T-helper 9 cell (primary cell): ENCODE results near the gene IL2RA.
"Not testable (repeated sequence)": the region's sequence is repeated elsewhere in the genome, so short reads cannot be mapped to it uniquely, and the experiment has no call there.

Experiments
- DNase-seq: peaks from one replicate; pipeline ENCODE4 v3.0.0-alpha.2; 2020
- total RNA-seq, 2 donors: gene quantifications; one replicate each; lab custom pipeline; 2026; lab: John Stamatoyannopoulos, UW

Gene IL2RA
- 35.0 to 55.5 reads per million in 2 donors for total RNA-seq

DNA sequence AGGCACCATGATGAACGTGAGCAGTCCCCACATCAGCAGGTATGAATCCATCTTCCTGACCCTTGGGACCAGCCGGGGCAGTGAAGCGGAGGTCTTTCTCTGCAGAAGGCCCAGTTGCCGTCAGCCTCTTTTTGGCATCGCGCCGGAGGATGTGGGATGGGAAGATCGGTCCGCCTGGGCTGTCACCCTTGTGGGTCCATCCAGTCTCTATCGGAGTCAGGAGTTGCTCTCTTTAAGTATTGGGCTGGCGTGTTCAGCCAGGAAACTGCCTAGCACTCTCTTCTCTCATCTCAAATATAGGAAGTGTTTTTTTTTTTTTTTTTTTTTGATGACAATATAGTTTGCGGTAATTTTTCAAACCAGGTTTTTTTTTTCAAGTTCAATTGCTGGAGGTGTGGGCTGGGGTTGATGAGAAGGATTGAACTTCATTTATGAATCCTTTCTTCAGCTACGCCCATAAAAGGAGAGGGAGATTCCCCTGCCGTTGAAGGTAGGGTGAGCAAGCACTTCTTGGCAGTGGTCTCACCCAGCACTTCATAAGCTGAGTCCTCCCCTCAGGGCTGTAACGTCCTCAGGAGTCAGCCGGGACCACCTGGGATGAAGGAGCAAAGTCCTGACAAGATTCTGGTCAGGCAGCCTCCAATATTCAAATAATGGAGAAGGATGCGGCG, at the start of gene IL2RA:
Gene IL2RA, minus strand, starts transcription at position 267 of the 671 bp plus-strand sequence. Its CDS starts 216 bp downstream, at position 51.
- peak; percentile 53 for DNase-seq

DNA sequence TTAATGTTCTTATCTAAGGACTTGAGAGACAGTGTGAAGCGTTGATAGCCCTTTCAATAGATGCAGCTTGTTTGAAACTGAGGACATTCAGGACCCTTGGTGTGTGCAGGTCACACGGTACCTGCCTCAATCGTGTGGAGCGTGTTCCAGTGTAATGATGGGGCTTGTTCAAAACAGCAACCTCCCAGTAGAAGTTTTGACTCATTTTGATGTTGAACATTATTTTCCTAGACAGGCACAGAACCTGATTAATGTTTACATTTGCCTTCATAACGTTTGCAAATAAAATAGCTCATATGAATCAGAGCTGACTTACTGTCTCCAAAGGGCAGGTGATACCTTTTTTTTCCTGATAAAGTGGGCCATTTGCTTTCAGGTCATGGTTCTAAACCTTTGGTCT, 48.0 kb upstream of the IL2RA start:
- DNase-seq: no peak

DNA sequence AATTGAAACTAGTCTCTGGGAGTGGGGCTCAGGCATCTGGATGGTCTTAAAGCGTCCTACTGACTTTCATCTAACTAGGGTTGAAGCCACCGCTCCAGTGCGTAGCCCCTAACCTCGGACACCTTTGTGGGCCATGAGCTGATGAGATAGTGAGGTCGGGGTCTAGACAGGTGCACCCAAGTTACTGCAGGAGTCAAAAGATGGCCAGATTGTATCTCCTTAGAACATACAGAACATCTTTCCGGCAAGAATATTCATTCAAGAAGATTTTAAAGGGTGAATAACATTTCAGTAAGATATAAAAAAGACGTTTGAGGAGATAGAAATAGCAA, 47.2 kb upstream of the IL2RA start:
- no peak for DNase-seq

DNA sequence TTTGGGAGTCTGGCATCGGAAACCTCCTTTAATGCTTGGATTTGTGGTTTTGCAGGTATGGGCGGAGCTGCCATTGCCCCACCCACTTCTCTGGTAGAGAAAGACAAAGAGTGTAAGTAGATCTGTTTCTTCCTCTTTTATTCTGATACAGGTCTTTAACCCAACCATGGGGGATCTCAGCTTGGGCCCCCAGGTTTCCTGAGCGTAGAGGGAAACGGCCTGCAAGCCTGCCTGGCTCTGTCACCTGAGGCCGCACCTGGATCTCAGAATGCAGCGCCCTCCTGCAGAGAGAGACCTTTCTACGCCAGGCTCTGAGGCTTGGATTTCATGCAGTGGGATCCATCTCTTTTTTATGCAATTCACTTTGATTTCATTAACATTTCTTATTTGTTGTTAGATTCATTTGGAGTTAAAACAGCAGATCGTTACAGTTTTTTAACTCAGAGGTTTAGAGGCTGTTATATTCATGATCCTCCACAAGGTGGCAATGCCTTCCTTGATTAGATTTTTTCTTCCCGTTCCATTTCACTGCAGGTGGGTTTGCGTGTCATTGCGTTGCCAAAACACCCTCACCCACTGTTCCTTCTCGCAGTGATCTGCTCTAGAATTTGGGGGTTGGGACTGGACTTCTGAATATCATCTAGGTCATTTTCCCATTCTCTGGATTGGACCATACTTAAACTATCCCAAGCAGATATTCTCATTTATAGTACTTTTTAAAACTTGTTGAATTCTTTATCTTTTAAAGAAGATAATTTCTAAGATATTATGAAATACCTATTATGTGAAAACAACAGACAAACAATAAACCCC, 46.7 kb upstream of the IL2RA start:
- DNase-seq: peak; percentile 15

DNA sequence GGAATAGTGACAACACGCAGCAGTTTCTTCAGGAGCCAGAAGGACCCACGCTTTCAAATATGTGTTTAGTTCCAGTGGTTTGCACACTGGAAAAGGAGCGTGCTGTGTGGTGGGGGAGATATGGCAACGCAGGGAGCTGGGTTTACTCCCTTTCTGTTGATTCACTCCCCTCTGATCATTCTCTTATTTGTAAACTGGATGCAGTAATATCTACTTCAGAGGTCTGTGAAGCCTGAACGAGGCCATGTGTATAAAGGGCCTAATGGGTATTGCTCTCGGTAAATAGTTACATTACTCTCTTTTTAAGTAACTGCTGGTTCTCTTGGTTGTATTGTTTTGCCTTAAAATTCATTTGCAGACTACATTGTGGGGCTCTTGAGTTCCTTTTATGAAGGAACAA, 45.9 kb upstream of the IL2RA start:
- DNase-seq: no peak

DNA sequence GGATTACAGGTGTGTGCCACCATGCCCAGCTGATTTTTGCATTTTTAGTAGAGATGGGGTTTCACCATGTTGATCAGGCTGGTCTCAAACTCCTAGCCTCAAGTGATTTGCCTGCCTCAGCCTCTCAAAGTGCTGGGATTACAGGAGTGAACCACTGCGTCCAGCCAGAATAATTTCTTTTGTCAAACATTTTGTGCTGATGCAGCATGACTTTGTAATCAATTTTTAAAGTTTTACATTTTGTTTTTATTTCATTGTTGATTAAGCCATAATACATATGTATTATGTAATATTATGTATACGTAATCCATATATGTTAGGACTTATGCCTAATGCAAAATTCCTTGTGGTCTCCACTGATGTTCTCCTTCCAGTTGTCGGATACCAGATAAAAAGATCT, 45.4 kb upstream of the IL2RA start:
- DNase-seq: not testable (repeated sequence)

DNA sequence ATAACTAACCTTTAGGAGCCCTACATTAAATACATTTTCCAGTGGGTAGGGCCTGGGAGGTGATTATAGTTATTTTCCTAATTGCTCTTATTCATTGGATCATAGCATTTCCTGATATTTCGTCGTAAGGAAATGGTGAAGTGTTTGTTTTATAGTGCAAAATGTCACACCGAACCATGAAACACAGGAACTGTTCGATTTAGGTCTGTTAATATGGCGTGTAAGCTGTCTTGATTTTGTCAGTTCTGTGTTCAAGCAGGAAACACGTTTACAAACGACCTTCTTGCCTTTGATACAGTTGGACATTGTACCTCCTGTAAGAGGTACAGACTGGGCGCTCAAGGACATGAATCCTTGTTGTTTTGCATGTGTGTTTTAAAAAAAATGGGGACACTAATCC, 41.4 kb upstream of the IL2RA start:
- DNase-seq: no peak

DNA sequence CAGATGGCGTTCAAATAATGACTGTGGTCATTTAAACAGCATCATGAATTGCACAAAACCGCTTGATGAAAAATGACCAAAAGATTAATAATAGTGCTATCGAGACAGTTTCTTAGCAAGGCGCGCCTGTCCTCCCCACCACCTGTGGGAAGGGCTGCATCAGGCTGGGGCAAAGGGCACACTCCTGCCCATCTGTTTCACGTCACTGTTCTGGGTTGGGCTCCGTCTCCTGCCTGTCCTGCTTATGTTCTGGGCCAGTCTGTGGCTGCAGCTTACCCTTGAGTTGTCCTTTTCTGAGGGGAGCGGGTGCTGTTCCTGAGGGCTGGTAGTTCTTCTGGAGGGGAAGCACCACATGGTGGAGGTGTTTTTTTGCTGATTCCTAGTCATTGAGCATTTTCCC, 40.0 kb upstream of the IL2RA start:
- DNase-seq: no peak

DNA sequence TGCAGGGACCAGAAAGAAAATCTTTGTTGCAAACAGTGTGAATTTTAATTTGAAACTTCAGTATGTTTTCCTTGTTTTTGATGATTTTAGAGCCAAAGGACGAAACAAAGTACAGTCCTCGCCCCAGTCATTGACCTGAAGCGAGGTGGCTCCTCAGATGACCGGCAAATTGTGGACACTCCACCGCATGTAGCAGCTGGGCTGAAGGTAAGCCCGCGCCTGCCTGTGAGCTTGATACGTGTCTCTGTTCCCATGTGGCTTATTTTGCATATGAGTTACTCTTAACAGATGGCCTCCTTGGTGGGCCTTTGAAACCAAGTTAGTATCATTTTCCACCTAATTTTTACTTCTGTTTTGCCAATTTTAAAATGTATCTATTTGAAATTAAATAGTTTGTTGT, 39.0 kb upstream of the IL2RA start:
- DNase-seq: no peak

DNA sequence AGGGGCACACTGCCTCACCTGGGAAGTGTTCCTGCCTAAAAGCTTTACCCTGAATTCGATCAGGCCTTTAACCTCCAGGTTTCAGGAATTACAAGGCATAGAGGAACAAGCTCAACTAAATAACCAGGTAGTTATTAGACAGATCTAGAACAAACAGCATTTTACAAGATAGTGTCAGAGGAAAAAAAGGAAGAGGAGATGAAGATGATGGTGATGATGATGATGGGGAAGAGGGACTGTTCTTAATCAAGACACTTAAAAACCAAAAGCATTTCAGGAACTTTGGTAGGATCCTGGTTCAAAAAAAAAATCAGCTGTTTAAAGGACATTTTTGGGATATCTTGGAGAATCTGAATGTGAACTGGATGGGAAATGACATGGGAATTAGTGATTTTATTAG, 38.2 kb upstream of the IL2RA start:
- no peak for DNase-seq

DNA sequence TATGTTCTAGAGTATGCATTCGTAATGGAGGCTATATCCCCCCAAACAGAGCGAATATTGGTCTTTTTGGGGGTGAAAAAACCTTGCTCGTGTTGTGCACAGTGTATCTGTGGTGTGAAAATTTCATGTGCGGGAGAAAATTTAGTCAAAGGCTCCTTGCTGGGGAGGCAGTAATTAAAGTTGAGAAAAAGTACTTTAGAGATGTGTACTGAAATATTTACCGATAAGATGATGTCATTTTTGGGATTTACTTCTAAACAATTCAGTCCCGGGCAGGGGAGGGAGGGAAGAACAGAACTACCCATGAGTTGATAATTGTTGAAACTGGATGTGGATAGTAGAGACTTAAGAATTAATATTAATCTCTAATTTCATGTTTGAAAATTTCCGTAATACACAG, 36.0 kb upstream of the IL2RA start:
- no peak for DNase-seq

DNA sequence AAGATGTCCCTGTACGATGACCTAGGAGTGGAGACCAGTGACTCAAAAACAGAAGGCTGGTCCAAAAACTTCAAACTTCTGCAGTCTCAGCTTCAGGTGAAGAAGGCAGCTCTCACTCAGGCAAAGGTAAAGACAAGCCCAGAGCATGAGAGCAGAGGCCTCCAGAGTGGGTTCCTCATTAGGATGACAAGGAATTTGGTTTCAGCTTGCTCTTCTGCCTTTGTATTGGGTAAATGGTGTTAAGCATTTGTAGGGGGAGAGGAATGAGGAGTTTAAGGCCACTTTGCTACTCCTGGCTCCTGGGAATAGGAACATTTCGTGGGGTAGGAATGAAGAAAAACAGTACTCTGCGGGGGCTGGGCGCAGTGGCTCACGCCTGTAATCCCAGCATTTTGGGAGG, 34.9 kb upstream of the IL2RA start:
- no peak for DNase-seq

DNA sequence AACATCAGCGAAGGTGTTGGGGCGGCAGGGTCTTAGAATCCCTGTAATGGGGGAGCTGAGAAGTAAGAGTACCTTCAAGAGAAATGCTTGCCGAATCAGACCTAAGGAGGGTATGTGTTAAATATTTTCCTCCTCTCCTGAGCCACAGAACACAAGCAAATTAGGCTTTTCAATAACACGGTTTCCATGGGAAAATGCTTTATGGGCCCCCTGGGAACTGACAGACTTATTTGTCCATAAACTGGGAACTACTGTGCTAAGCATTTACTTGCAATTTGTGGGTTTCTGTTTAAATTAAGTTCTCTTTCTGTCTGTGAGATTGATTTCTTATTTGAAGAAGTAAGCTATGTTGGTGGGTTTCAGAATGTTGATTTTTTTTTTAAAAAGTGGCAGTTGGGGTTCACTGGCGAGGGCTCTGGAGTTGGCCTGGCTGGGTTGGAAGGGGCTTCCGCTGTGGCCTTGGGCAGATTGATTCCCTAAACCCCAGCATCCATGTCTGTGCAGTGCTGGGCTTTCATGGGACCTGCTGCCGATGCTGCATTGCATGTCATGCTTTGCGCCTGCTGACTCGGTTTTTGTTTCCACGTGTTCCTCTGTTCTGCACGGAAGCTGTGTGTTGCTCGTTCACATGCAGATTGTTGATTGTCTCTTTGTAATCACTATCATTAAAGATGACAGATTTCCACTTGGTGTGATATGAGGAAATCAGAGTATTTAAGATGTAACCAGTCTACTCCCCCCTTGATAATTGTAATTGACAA, 33.8 kb upstream of the IL2RA start:
- no peak for DNase-seq

DNA sequence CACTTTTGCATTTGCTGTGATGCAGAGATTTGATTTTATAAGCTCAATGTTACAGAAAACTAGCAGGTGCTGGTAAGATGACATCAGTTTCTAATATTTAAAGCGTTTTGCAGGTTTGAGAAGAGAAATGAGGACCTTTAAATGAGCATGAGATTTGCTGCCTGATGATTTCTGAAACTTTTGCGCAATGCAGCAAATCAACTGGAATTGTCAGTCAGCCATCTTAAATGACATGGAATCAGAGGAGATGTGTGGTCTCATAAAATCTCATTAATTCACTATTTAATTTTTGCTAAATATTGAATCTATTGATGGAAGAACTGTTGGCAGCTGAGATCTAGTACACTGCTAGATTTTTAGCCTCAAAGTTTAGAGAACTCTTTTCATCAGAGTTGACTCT, 30.6 kb upstream of the IL2RA start:
- no peak for DNase-seq

DNA sequence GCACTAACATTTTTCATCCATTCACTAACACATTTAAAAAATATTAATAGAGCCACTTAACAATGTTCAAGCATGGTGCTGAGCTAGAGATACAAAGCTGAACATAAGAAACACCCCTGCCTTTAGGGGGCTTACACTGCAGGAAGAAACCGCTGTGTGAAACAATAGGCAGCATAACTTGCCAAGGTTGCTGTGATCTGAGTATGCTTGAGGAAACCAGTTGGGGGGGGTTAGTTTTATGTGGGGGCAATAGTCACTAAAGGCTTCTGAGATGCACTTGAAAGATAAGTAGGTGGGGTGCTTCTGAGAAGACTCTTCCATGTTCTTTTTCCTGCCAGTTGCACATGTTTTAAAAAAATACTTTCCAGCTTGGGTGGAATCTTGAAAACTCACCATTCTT, 29.5 kb upstream of the IL2RA start:
- no peak for DNase-seq

DNA sequence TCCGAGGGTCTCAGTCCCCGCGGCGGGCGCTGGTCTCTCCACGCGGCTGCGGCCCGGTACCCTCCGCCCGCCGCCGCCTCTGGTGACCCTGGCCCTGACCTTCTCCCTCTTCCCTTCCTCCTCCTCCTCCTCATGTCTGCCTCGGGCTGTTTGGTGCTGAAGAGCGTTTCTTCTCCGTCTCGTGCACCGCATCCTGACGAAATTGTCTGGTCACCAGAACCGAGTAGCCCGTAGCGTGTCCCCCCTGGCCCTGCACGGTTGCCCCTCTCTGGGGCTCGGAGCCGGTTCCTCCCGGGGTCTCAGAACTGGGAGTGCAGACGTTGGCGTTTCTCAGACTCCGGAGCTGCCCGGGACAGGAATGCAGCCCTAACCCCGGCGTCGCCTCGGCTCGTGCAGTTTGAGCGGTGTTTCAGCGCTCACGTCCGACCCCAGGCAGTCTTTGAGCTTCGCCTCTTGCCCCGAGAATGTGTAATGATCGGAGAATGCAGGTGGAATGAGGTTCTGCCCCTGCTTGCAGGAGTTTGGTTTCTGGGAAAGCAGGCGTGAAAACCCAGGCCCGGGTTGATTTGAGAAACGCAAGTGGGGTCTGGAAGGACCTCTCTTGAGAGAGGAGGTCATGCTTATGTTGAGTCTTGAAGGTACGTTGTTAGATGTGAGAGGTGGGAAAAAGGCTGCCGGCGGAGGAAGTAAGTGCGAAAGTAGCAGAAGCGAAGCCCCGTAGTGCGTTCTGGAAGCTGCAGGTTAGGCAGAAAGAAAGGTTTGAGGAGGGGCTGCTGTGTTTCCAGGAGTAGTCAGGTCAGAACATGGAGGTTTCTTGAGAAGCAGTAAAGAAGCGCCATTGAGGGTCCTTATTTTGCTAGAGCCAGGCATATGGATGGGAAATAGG, 27.4 kb upstream of the IL2RA start:
- no peak for DNase-seq

DNA sequence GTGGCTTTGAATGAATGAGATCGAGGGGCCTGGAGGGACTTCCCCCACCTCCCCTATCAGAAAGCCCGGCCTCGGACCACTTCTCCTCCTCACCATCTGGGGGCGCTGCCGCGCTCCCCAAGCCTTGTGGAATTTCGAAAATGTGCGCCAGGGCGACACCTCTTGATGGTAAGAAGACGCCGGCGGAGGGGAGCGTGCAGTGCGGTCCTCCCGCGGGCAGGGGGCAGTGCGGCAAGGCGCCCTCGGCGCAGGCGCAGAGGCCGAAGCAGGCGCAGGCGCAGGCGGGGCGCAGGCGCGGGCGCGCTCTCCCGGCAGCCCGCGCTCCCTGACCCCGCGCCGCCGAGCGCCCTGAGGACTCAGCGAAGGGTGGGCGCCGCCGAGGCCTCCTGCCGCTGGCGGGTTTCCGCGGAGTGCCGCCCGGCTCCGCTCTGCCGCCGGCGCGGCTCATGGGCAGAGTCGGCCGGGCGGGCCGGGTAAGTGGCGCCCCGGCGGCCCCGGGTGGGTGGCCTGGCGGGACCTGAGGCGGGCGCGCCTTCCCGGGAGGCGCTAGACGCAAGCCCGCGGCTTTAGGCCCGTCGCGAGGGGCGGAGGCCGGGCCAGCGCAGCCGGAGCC, 26.7 kb upstream of the IL2RA start, which contains the start of gene RBM17:
Gene RBM17, plus strand, starts transcription at position 314 of the 613 bp plus-strand sequence. CDS start 8,032 bp downstream, outside the sequence.
- peak; percentile 94 for DNase-seq

DNA sequence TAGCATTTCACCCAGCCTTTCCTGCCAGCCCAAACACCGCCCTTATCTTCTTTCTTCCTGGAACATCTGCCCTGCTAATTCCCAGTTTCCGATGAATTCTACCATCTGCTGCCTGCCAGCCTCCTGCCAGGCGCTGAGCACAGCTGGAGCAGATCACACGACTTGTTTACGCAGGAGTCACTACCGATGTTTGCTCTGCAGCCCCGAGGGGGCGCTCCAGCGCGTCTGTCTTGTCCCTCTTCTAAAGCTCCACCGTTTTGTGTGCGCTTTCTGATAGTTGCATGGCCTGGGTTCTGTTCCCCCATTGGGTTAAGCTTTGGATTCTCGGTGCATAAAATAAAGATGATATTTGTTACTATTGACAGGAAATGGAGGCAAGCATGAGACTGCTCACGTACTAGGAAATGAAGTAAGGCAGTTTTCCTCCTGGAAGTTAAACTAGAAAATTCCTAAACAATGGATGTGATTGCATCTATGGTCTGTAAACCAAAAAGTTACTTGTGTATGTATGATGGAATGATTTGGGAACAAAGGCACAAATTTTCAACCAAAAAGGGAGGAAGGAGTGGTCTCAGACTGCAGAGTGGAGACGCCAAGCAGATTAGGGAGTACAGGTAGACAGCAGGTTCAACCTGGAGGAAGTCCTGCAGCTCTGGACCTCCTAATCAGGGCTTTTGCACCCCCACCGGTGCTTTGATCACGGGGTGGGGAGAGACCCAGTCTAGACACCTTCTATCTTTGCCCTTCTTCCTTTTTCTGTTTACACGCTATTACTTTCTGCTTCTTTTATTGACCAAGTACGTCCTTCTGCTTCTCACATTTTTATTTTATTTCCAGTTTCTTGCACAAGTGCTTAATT, 24.4 kb upstream of the IL2RA start:
- peak; percentile 72 for DNase-seq

DNA sequence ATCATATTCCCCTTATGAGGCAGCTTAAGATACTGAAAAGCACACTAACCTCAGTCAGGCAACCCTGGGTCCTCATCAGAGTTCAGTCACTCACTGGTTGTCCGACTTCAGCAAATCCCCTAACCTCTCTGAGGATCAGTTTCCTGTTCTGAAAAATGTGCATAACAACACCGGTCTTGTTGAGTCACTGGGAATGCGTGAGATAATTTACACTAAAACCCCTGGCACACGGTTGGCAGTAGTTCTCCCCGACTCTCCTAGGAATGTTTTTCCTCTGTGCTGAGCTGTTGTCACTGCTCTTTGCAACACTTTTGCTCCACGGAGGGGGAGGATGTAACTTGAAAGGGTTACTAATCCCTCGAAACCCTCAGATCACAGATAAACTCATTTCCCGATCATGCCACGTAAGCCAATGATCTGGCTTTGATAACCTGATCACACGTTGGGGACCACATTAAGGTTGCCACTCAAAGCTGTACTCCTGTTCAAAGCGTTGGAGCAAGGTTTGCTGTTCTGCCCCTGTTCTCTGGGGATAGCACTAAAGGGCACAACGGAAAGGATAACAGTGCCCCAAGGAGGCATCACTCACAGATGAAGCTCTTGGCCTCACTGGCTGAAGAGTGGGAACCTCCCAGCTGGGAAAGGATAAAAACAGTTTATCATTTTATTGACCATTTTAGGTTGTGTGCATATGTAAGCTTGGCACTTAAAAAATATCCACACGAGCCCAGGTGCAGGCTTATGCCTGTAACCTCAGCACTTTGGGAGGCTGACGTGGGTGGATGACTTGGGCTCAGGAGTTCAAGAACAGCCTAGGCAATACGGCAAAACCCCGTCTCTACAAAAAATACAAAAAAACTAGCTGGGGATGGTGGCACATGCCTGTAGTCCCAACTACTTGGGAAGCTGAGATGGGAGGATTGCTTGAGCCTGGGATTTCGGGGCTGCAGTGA, 21.6 kb upstream of the IL2RA start:
- DNase-seq: no peak
